ENCODE measurements around the gene COL4A3. TPM values are rescaled to one million over a fixed set of nuclear protein-coding genes. Genes with fewer than 3 reads are reported as not detected.

Gene COL4A3
- polyA plus RNA-seq, 1 donor from 2014 or later: 0.10 TPM

DNA sequence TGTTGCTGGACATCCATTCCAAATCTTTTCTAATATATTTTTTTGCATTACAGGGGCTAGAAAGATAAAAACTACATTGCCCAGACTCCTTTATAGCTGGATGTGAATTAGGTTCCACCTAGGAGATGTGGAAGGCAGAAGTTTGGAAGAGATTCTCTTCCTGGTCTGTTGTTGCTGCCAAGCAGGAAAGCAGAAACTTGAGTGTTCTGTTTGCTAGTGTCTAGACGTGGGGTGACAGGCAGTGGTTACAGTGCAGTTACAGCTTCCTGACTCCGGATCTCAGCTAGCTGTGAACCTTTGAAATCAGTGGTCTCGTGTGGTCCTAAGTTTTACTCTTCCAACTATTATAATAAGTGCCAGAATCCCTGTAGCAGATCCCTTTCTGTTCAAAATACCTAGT lies 46.6 kb upstream of the COL4A3 start:
- no peak overlapping the region for H3K4me2 ChIP-seq (ENCODE audit: low read length)
- H2AFZ ChIP-seq (ENCODE audit: low read depth, low read length): no peak overlapping the region
- no peaks in the 10 kb centered on the region for H3K27me3 ChIP-seq (ENCODE audit: insufficient read depth, low read depth, low read length)
- H3K36me3 ChIP-seq (ENCODE audit: insufficient read depth, low read length): no peaks in the 10 kb centered on the region
- TF ChIP-seq EP300 (conservative IDR thresholded peaks at IDR 0.05; ENCODE audit: poor library complexity, severe bottlenecking): no peak
- TF ChIP-seq, protein P1, sequence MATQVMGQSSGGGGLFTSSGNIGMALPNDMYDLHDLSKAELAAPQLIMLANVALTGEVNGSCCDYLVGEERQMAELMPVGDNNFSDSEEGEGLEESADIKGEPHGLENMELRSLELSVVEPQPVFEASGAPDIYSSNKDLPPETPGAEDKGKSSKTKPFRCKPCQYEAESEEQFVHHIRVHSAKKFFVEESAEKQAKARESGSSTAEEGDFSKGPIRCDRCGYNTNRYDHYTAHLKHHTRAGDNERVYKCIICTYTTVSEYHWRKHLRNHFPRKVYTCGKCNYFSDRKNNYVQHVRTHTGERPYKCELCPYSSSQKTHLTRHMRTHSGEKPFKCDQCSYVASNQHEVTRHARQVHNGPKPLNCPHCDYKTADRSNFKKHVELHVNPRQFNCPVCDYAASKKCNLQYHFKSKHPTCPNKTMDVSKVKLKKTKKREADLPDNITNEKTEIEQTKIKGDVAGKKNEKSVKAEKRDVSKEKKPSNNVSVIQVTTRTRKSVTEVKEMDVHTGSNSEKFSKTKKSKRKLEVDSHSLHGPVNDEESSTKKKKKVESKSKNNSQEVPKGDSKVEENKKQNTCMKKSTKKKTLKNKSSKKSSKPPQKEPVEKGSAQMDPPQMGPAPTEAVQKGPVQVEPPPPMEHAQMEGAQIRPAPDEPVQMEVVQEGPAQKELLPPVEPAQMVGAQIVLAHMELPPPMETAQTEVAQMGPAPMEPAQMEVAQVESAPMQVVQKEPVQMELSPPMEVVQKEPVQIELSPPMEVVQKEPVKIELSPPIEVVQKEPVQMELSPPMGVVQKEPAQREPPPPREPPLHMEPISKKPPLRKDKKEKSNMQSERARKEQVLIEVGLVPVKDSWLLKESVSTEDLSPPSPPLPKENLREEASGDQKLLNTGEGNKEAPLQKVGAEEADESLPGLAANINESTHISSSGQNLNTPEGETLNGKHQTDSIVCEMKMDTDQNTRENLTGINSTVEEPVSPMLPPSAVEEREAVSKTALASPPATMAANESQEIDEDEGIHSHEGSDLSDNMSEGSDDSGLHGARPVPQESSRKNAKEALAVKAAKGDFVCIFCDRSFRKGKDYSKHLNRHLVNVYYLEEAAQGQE (IDR thresholded peaks at IDR 0.05; ENCODE audit: borderline replicate concordance): no peak
- no peak for TF ChIP-seq SMC3 (conservative IDR thresholded peaks at IDR 0.05; ENCODE audit: poor library complexity)
- no peaks in the 10 kb centered on the region for H4K20me1 ChIP-seq (ENCODE audit: insufficient read depth)
- no peaks in the 10 kb centered on the region for H3K9me3 ChIP-seq (ENCODE audit: low read length)
- no peak overlapping the region for H3K27ac ChIP-seq (ENCODE audit: low read length)
- no peaks in the 10 kb centered on the region for H3K79me2 ChIP-seq (replicated peaks; ENCODE audit: insufficient read depth, low read length)
- no peak overlapping the region for H3K4me3 ChIP-seq (ENCODE audit: low read length)
- no peaks in the 10 kb centered on the region for H3F3A ChIP-seq (ENCODE audit: insufficient read depth, low read length, poor library complexity, severe bottlenecking)
- H3K9me2 ChIP-seq (ENCODE audit: insufficient read depth, low read length): no peaks in the 10 kb centered on the region
- H3K9ac ChIP-seq (ENCODE audit: low read length): no peak overlapping the region

GRCh38 chr2:227118353-227118752 lies 46.1 kb upstream of the COL4A3 start:
- TF ChIP-seq POLR2AphosphoS5 (IDR thresholded peaks at IDR 0.05) (no peak), EZH2 (IDR thresholded peaks at IDR 0.05; ENCODE audit: borderline replicate concordance, insufficient read depth, low read length, poor library complexity, severe bottlenecking) (no peak), SMC3 (conservative IDR thresholded peaks at IDR 0.05; ENCODE audit: poor library complexity) (no peak), CTCF (IDR thresholded peaks at IDR 0.05; ENCODE audit: poor library complexity, severe bottlenecking) (no peak), TAF1 (IDR thresholded peaks at IDR 0.05; ENCODE audit: low read depth) (no peak), EP300 (conservative IDR thresholded peaks at IDR 0.05; ENCODE audit: poor library complexity, severe bottlenecking) (no peak), MXI1 (conservative IDR thresholded peaks at IDR 0.05; ENCODE audit: poor library complexity, severe bottlenecking) (no peak), RAD21 (conservative IDR thresholded peaks at IDR 0.05) (no peak)
- TF ChIP-seq, protein P1 (IDR thresholded peaks at IDR 0.05; ENCODE audit: borderline replicate concordance): no peak
- H3K36me3 ChIP-seq (ENCODE audit: insufficient read depth, low read length): no peaks in the 10 kb centered on the region
- no peaks in the 10 kb centered on the region for H3K27me3 ChIP-seq (ENCODE audit: insufficient read depth, low read depth, low read length)
- no peak overlapping the region for H3K27ac ChIP-seq (ENCODE audit: low read length)
- H3K9me2 ChIP-seq (ENCODE audit: insufficient read depth, low read length): no peaks in the 10 kb centered on the region
- H4K20me1 ChIP-seq (ENCODE audit: insufficient read depth): no peaks in the 10 kb centered on the region
- no peak overlapping the region for H3K4me3 ChIP-seq (ENCODE audit: low read length)
- no peak overlapping the region for H2AFZ ChIP-seq (ENCODE audit: low read depth, low read length)
- no peaks in the 10 kb centered on the region for H3K9me3 ChIP-seq (ENCODE audit: low read length)
- no peaks in the 10 kb centered on the region for H3K79me2 ChIP-seq (replicated peaks; ENCODE audit: insufficient read depth, low read length)
- no peaks in the 10 kb centered on the region for H3F3A ChIP-seq (ENCODE audit: insufficient read depth, low read length, poor library complexity, severe bottlenecking)
- H3K9ac ChIP-seq (ENCODE audit: low read length): no peak overlapping the region
- H3K4me2 ChIP-seq (ENCODE audit: low read length): no peak overlapping the region

All from neural cell (in vitro differentiated cells).